Smooth muscle cell (in vitro differentiated cells): Measurements from ENCODE around the gene MED8. TPM values are rescaled to one million over a fixed set of nuclear protein-coding genes. Genes with fewer than 3 reads are reported as not detected.

Experiments used
- DNase-seq: peaks from one replicate; lab custom pipeline; 2025; ENCODE audit not compliant: unreplicated experiment; lab: John Stamatoyannopoulos, UW
- H2AFZ ChIP-seq: fragments of 200-600 bp; sonication (generic); 2 replicates; pipeline ENCODE4 v1.6.0; 2016; ENCODE audit warnings: antibody characterized with exemption, low read depth, mild to moderate bottlenecking
- H3F3A ChIP-seq: fragments of 200-600 bp; sonication (generic); 2 replicates; pipeline ENCODE4 v1.6.0; 2017; ENCODE audit warnings: antibody characterized with exemption, low read depth
- H3K27ac ChIP-seq: fragments of 200-600 bp; sonication (generic); 2 replicates; pipeline ENCODE4 v1.5.1; 2016; ENCODE audit warnings: low read depth, mild to moderate bottlenecking
- H3K27me3 ChIP-seq: fragments of 200-600 bp; sonication (generic); 2 replicates; pipeline ENCODE4 v1.6.1; 2016; ENCODE audit warnings: low read depth, mild to moderate bottlenecking
- H3K36me3 ChIP-seq: fragments of 200-600 bp; sonication (generic); 2 replicates; pipeline ENCODE4 v1.5.1; 2016; ENCODE audit warnings: low read depth
- H3K4me1 ChIP-seq: fragments of 200-600 bp; sonication (generic); 2 replicates; pipeline ENCODE4 v1.5.1; 2016; ENCODE audit warnings: low read depth
- H3K4me2 ChIP-seq: fragments of 200-600 bp; sonication (generic); 2 replicates; pipeline ENCODE4 v1.6.0; 2016; ENCODE audit warnings: mild to moderate bottlenecking
- H3K4me3 ChIP-seq: fragments of 200-600 bp; sonication (generic); 2 replicates; pipeline ENCODE4 v1.5.1; 2016; ENCODE audit warnings: mild to moderate bottlenecking
- H3K79me2 ChIP-seq: fragments of 200-600 bp; sonication (generic); 2 replicates; pipeline ENCODE4 v1.6.0; 2016; ENCODE audit warnings: low read depth, mild to moderate bottlenecking
- H3K9ac ChIP-seq: fragments of 200-600 bp; sonication (generic); 2 replicates; pipeline ENCODE4 v1.6.0; 2016; ENCODE audit warnings: low read depth
- H3K9me3 ChIP-seq: fragments of 200-600 bp; sonication (generic); replicated peaks from 2 replicates; pipeline ENCODE4 v1.5.1; 2016; ENCODE audit warnings: low read depth
- H4K20me1 ChIP-seq: fragments of 200-600 bp; sonication (generic); 2 replicates; pipeline ENCODE4 v1.6.0; 2016; ENCODE audit warnings: low read depth
- CTCF ChIP-seq: fragments of 200-600 bp; sonication (generic); IDR thresholded peaks from 2 replicates; pipeline ENCODE4 v1.5.1; 2017; ENCODE audit warnings: borderline replicate concordance, mild to moderate bottlenecking, antibody characterized with exemption; ENCODE audit not compliant: insufficient read depth, poor library complexity, severe bottlenecking
- WGBS: methylation state at CpG from one replicate; pipeline ENCODE4 v1.1.7; 2016; ENCODE audit warnings: low lambda C conversion rate; 5-methylcytosine and 5-hydroxymethylcytosine counted together
- polyA plus RNA-seq: library from polyadenylated mRNA; unstranded; fragments of >200 nt; fragmentation: Nextera tagmentation; extraction: Ambion mirVana; gene quantifications from 2 replicates; pipeline ENCODE4 v1.2.1, GENCODE V29; 2016
- total RNA-seq: library from RNA; depleted of rRNA; stranded (reverse); fragments of >200 nt; gene quantifications from 2 replicates; pipeline ENCODE4 v1.2.3, GENCODE V29; 2014

Gene MED8
- total and polyA plus RNA-seq, 2 experiments from 2014 or later, result 61.4 to 76.3 TPM

- Histone ChIP-seq H4K20me1 (peaks cover 11% of the 10 kb centered on the region), H3K27me3 (no peaks in the 10 kb centered on the region), H2AFZ (no peak overlapping the region), H3K36me3 (no peaks in the 10 kb centered on the region), H3K79me2 (peaks cover 3% of the 10 kb centered on the region), H3K4me1 (no peaks in the 10 kb centered on the region), H3F3A (no peaks in the 10 kb centered on the region), H3K9ac (no peak overlapping the region), H3K9me3 (no peaks in the 10 kb centered on the region), H3K4me2 (no peak overlapping the region), H3K4me3 (no peak overlapping the region), H3K27ac (no peak overlapping the region)
- TF ChIP-seq CTCF, result no peak
- DNase-seq, result no peak
- 81% methylated on average over 6 of the region's 6 CpGs for WGBS
These were observed 7.4 kb downstream of the MED8 start for GRCh38 chr1:43382027-43382779.

- H3K9me3 ChIP-seq, result no peaks in the 10 kb centered on the region
- H3F3A ChIP-seq, result no peaks in the 10 kb centered on the region
- no peak overlapping the region for H3K27ac ChIP-seq
- DNase-seq, result no peak
- no peak overlapping the region for H3K4me3 ChIP-seq
- no peaks in the 10 kb centered on the region for H3K27me3 ChIP-seq
- H3K9ac ChIP-seq, result no peak overlapping the region
- peaks cover 5% of the 10 kb centered on the region for H4K20me1 ChIP-seq
- H3K79me2 ChIP-seq, result no peaks in the 10 kb centered on the region
- no peak overlapping the region for H3K4me2 ChIP-seq
- no peak for TF ChIP-seq CTCF
- WGBS, result 81% methylated on average over 3 of the region's 3 CpGs
- H2AFZ ChIP-seq, result no peak overlapping the region
- no peaks in the 10 kb centered on the region for H3K36me3 ChIP-seq
- no peaks in the 10 kb centered on the region for H3K4me1 ChIP-seq
These were observed 8.0 kb downstream of the MED8 start for GRCh38 chr1:43381612-43382011.

- Histone ChIP-seq H3F3A (peaks cover 2% of the 10 kb centered on the region), H3K4me3 (no peak overlapping the region), H3K36me3 (no peaks in the 10 kb centered on the region), H3K27me3 (no peaks in the 10 kb centered on the region), H4K20me1 (no peaks in the 10 kb centered on the region), H3K79me2 (no peaks in the 10 kb centered on the region), H3K9ac (no peak overlapping the region), H2AFZ (no peak overlapping the region), H3K9me3 (no peaks in the 10 kb centered on the region), H3K27ac (no peak overlapping the region), H3K4me1 (no peaks in the 10 kb centered on the region), H3K4me2 (no peak overlapping the region)
- no peak for TF ChIP-seq CTCF
- no peak for DNase-seq
- 90% methylated on average over 1 of the region's 1 CpG for WGBS
These were observed 10.1 kb downstream of the MED8 start for GRCh38 chr1:43379476-43379875.

GRCh38 chr1:43377831-43378230, 11.8 kb downstream of the MED8 start:
- Histone ChIP-seq H2AFZ (no peak overlapping the region), H3K9me3 (no peaks in the 10 kb centered on the region), H3K4me1 (no peaks in the 10 kb centered on the region), H3K36me3 (no peaks in the 10 kb centered on the region), H4K20me1 (no peaks in the 10 kb centered on the region), H3K4me2 (no peak overlapping the region), H3F3A (peaks cover 16% of the 10 kb centered on the region), H3K27me3 (no peaks in the 10 kb centered on the region), H3K9ac (no peak overlapping the region), H3K27ac (no peak overlapping the region), H3K79me2 (no peaks in the 10 kb centered on the region), H3K4me3 (no peak overlapping the region)
- WGBS, result 97% methylated on average over 1 of the region's 1 CpG
- DNase-seq, result no peak
- TF ChIP-seq CTCF, result no peak
